GM13977 (cell line): ENCODE data around the gene ABHD12B.

Source experiments
- DNase-seq: peaks from one replicate; pipeline ENCODE4 v3.0.0; 2012; ENCODE audit warnings: low spot score
- in situ Hi-C: fragments of 300-500 bp; cut with MboI; formaldehyde crosslinking; loops from one replicate; pipeline ENCODE4 v1.12.0; 2022; ENCODE audit warnings: low sequenced_read_pairs, low pct_unique_long_range_greater_than_20kb, mixed read lengths, inconsistent platforms; ENCODE audit not compliant: unreplicated experiment
- TF ChIP-seq, protein P1 (sequence below): IDR thresholded peaks from 2 replicates; pipeline ENCODE4 v1.5.1; 2012; ENCODE audit warnings: mild to moderate bottlenecking, control low read depth; ENCODE audit not compliant: insufficient read depth; ENCODE audit errors: extremely low read depth, missing control alignments

Gene ABHD12B, protein sequence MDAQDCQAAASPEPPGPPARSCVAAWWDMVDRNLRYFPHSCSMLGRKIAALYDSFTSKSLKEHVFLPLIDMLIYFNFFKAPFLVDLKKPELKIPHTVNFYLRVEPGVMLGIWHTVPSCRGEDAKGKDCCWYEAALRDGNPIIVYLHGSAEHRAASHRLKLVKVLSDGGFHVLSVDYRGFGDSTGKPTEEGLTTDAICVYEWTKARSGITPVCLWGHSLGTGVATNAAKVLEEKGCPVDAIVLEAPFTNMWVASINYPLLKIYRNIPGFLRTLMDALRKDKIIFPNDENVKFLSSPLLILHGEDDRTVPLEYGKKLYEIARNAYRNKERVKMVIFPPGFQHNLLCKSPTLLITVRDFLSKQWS

GRCh38 chr14:50871914-50872732 is at the start of gene ABHD12B:
Gene ABHD12B, plus strand, starts transcription at chr14:50872053. Its CDS starts 122 bp downstream, at chr14:50872175.
- TF ChIP-seq, protein P1, sequence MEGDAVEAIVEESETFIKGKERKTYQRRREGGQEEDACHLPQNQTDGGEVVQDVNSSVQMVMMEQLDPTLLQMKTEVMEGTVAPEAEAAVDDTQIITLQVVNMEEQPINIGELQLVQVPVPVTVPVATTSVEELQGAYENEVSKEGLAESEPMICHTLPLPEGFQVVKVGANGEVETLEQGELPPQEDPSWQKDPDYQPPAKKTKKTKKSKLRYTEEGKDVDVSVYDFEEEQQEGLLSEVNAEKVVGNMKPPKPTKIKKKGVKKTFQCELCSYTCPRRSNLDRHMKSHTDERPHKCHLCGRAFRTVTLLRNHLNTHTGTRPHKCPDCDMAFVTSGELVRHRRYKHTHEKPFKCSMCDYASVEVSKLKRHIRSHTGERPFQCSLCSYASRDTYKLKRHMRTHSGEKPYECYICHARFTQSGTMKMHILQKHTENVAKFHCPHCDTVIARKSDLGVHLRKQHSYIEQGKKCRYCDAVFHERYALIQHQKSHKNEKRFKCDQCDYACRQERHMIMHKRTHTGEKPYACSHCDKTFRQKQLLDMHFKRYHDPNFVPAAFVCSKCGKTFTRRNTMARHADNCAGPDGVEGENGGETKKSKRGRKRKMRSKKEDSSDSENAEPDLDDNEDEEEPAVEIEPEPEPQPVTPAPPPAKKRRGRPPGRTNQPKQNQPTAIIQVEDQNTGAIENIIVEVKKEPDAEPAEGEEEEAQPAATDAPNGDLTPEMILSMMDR, result no peak
- in situ Hi-C loops, result loop anchor here (25.0 kb wide), 1 partner anchor 285 kb away; no protein-coding TSS in a partner anchor

DNA sequence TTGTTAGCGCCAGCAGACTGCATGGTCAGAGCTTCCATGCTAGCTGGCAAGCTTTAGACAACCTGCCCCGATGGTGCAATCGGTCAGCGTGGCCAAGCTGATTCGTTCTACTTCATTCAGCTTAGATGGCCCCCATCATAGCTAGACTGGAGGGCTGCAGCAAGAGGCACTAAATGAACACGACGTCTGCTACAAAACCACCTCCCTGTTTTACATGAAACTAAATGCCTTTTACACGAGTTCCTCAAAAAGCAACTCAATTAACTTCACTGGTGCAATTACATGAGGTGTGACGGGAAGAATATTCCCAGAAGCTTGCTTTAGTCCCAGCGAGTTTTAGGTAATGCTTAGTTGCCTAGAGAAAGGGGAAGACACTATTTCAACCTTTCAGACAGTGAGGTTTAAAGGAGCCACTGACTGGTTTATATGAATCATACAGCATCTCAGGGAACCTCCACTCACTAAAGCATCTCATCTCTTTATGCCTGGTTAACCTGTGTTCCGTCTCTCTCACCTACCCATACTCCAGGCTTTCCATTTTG is 49.3 kb upstream of the ABHD12B start:
- DNase-seq, result no peak
- TF ChIP-seq, protein P1, result no peak
- in situ Hi-C loops, result no loop called here

More at GRCh38 chr14:50871914-50872732, at the start of gene ABHD12B:
- no peak for DNase-seq

DNA sequence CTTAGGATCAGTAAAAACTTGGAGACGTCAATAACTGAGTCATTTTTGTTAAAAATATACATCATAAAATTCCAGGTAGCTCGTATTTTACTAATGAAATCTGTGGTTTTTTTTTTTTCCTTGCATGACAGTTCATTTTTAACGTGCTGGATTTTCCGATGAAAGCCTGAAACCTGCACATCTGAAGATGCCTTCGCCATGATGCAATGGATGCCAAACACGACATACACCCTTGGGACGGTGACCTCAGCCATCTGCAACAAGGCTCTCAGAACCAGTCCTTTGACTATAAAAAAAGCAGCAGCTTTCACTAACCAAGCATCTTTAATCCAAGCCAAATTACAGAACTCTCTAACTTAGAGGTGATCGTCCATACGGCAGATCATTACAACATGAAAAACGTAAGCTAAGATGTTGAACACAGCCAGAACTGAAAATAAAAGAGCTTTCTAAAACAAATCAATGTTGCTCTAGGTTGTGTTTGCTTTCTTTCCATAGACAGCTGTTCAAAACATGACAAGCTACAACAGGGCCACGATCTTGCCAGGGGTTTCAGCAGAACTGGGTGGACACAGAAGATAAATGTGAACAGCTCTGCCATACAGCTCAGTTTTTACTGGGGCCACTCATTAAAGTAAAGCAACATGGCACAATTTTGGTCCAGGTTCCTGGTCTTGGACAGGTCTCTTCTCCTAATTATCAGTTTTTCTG is 48.6 kb upstream of the ABHD12B start:
- no peak for DNase-seq
- TF ChIP-seq, protein P1, result no peak
- in situ Hi-C loops, result no loop called here

DNA sequence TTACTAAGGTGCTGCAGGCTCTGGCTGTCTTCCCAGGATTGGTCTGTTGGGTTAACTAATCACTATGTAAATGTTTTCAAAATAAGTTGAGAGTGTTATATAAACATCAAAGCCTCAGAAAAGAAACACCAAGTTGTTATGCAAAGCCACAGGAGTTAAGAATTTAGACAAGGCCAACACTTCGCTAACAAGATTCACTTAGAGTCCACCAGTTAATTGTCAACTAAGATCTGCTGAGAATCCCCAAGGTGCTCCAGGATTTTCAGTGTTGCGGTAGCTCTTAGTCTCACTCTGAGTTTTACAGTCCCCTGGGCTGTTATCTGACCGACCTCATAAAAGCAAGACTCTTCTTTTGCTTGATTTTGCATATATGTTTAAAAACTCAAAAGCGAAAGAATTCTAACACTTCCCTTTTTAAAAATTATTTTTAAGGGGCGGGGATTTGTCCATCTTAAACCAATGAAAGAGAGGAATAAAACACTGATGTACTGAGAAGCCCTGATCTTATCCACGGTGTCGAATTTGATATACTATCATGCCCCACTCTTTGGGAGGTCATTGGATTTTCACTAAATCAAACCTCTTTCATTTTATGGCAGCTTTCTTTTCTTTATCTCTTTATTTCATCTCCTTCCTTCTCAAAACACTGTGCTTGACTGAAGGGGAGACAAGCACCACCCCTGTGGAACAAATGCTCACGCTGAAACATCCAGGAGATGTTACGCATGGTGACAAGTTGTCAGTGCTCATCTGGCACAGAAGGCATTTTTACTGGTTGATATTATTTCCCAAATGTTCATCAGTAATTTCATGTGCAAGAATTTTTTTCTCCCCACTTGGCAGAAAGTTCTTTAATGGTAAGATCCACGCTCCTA is 47.9 kb upstream of the ABHD12B start:
- in situ Hi-C loops, result no loop called here

DNA sequence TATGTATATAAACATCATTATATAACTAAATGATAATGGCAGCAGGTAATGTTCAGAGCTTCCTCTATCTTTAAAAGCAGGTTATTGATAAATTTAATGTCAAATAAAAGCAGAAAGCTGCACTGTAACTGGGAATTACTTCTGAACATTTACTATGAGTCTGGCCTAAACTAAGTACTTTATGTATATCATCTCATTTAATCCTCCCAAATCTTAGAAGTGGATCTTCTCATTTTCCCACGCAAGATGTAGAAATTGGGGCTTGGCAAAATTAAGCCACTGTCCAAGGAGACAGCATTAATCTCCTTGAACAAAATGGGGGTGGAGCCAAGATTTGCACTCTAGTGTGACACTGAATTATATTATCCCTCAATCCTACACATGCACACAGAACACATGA is 46.5 kb upstream of the ABHD12B start:
- no peak for DNase-seq
- in situ Hi-C loops, result no loop called here
- TF ChIP-seq, protein P1, result no peak

More for the DNA sequence above, 47.9 kb upstream of the ABHD12B start:
- peak; percentile 39 for DNase-seq
- TF ChIP-seq, protein P1, result no peak
